PC-3 (cell line): ENCODE data around the gene CD226. TPM values are rescaled to one million over a fixed set of nuclear protein-coding genes. Genes with fewer than 3 reads are reported as not detected.

ENCODE experiments used
- ATAC-seq: fragments of 200-7000 bp; cut with Tn5 transposase; 2 replicates; pipeline ENCODE4 v1.9.1; 2020; ENCODE audit warnings: mild to moderate bottlenecking, moderate library complexity
- BruUV-seq: library from RNA; stranded (reverse); fragments of 400-500 nt; replicated peaks from 2 replicates; lab custom pipeline; 2021; lab: Mats Ljungman, UMichigan
- CTCF ChIA-PET: fragments of 300-600 bp; sonication (Branson Sonifier 250); formaldehyde crosslinking; loops from one replicate; lab custom pipeline; 2022; ENCODE audit warnings: antibody characterized with exemption; lab: Charles Lee
- POLR2A ChIA-PET: fragments of 300-600 bp; sonication (Branson Sonifier 250); formaldehyde crosslinking; loops from one replicate; lab custom pipeline; 2022; ENCODE audit warnings: antibody characterized with exemption; ENCODE audit not compliant: unreplicated experiment; lab: Charles Lee
- DNase-seq: peaks from one replicate; pipeline ENCODE4 v3.0.0-alpha.2; 2015
- H2AFZ ChIP-seq: fragments of 300-600 bp; sonication (generic); 2 replicates; pipeline ENCODE4 v1.6.0; 2016; ENCODE audit warnings: antibody characterized with exemption, low read length
- H3F3A ChIP-seq: fragments of 300-600 bp; sonication (generic); one replicate; pipeline ENCODE4 v1.6.0; 2017; ENCODE audit warnings: antibody characterized with exemption, low read length, control low read depth, mild to moderate bottlenecking; ENCODE audit not compliant: unreplicated experiment
- H3K27ac ChIP-seq: fragments of 300-600 bp; sonication (generic); 2 replicates; pipeline ENCODE4 v1.5.1; 2016; ENCODE audit warnings: mild to moderate bottlenecking, low read length
- H3K27me3 ChIP-seq: fragments of 300-600 bp; sonication (generic); 2 replicates; pipeline ENCODE4 v1.6.1; 2016; ENCODE audit warnings: low read length, mixed read lengths
- H3K36me3 ChIP-seq: fragments of 300-600 bp; sonication (generic); 2 replicates; pipeline ENCODE4 v1.6.1; 2016; ENCODE audit warnings: low read depth, mixed run types, low read length, mixed read lengths
- H3K4me1 ChIP-seq: fragments of 300-600 bp; sonication (generic); 2 replicates; pipeline ENCODE4 v1.5.1; 2016; ENCODE audit warnings: low read length; ENCODE audit not compliant: insufficient read depth
- H3K4me2 ChIP-seq: fragments of 300-600 bp; sonication (generic); 2 replicates; pipeline ENCODE4 v1.6.0; 2016; ENCODE audit warnings: low read length
- H3K4me3 ChIP-seq: fragments of 300-600 bp; sonication (generic); 2 replicates; pipeline ENCODE4 v1.5.1; 2016; ENCODE audit warnings: mild to moderate bottlenecking, low read length, mixed read lengths
- H3K79me2 ChIP-seq: fragments of 300-600 bp; sonication (generic); 2 replicates; pipeline ENCODE4 v1.6.1; 2017; ENCODE audit warnings: low read length, mixed read lengths
- H3K9ac ChIP-seq: fragments of 300-600 bp; sonication (generic); 2 replicates; pipeline ENCODE4 v1.6.0; 2016; ENCODE audit warnings: mild to moderate bottlenecking, low read length
- H3K9me2 ChIP-seq: fragments of 300-600 bp; sonication (generic); replicated peaks from 2 replicates; pipeline ENCODE4 v1.6.1; 2016; ENCODE audit warnings: mixed run types, low read length, mixed read lengths
- H3K9me3 ChIP-seq: fragments of 300-600 bp; sonication (generic); 2 replicates; pipeline ENCODE4 v1.6.1; 2016; ENCODE audit warnings: low read length, mixed read lengths
- H4K20me1 ChIP-seq: fragments of 300-600 bp; sonication (generic); 2 replicates; pipeline ENCODE4 v1.6.1; 2016; ENCODE audit warnings: low read length, mixed read lengths
- CTCF ChIP-seq: fragments of 300-600 bp; sonication (generic); conservative IDR thresholded peaks from 2 replicates; pipeline ENCODE4 v1.5.1; 2017; ENCODE audit warnings: antibody characterized with exemption, low read depth, mild to moderate bottlenecking, low read length
- EZH2 ChIP-seq: fragments of 300-600 bp; sonication (generic); IDR thresholded peaks from one replicate; pipeline ENCODE4 v1.6.1; 2017; ENCODE audit warnings: antibody characterized with exemption, mild to moderate bottlenecking, low read length; ENCODE audit not compliant: unreplicated experiment
- EZH2phosphoT487 ChIP-seq: fragments of 300-600 bp; sonication (generic); IDR thresholded peaks from 2 replicates; pipeline ENCODE4 v1.6.1; 2018; ENCODE audit warnings: mild to moderate bottlenecking, antibody characterized with exemption, low read length, borderline replicate concordance
- intact Hi-C: fragments of 100-400 bp; cut with micrococcal nuclease; formaldehyde crosslinking; loops from 2 replicates; pipeline ENCODE4 v1.9.0; 2023
- total RNA-seq: library from RNA; depleted of rRNA; stranded (reverse); fragments of >200 nt; gene quantifications from 2 replicates; pipeline ENCODE4 v1.2.3, GENCODE V29; 2014

CD226 gene
- total RNA-seq, 1 experiment from 2014 or later = 0.26 TPM

- DNase-seq (no peak), ATAC-seq (peak; percentile 59)
- no peak overlapping the region for H3K27ac ChIP-seq
- BruUV-seq = no TSS peak
- no peak overlapping the region for H2AFZ ChIP-seq
- H3K9ac ChIP-seq = no peak overlapping the region
- H4K20me1 ChIP-seq = no peaks in the 10 kb centered on the region
- TF ChIP-seq EZH2phosphoT487 (no peak), CTCF (no peak), EZH2 (no peak)
- no peaks in the 10 kb centered on the region for H3F3A ChIP-seq
- CTCF ChIA-PET = no interaction called here
- H3K4me3 ChIP-seq = no peak overlapping the region
- intact Hi-C loops = no loop called here
- H3K36me3 ChIP-seq = no peaks in the 10 kb centered on the region
- no peaks in the 10 kb centered on the region for H3K79me2 ChIP-seq
- no peaks in the 10 kb centered on the region for H3K4me1 ChIP-seq
- H3K4me2 ChIP-seq = no peak overlapping the region
- no peaks in the 10 kb centered on the region for H3K27me3 ChIP-seq
- POLR2A ChIA-PET = no interaction called here
- H3K9me2 ChIP-seq = no peaks in the 10 kb centered on the region
- no peaks in the 10 kb centered on the region for H3K9me3 ChIP-seq
Observed at GRCh38 chr18:69840445-69840844, 107.2 kb downstream of the CD226 start.

GRCh38 chr18:69840001-69840400, 107.7 kb downstream of the CD226 start:
- ATAC-seq (no peak), DNase-seq (no peak)
- BruUV-seq = no TSS peak
- no peaks in the 10 kb centered on the region for H3K9me3 ChIP-seq
- H3K36me3 ChIP-seq = no peaks in the 10 kb centered on the region
- H3K79me2 ChIP-seq = no peaks in the 10 kb centered on the region
- ChIA-PET POLR2A (no interaction called here), CTCF (no interaction called here)
- no peak overlapping the region for H2AFZ ChIP-seq
- H3K9ac ChIP-seq = no peak overlapping the region
- H4K20me1 ChIP-seq = no peaks in the 10 kb centered on the region
- no peaks in the 10 kb centered on the region for H3K4me1 ChIP-seq
- H3K27me3 ChIP-seq = no peaks in the 10 kb centered on the region
- no peak overlapping the region for H3K4me3 ChIP-seq
- intact Hi-C loops = no loop called here
- H3K27ac ChIP-seq = no peak overlapping the region
- TF ChIP-seq EZH2phosphoT487 = no peak
- no peak for TF ChIP-seq EZH2
- TF ChIP-seq CTCF = no peak
- H3F3A ChIP-seq = no peaks in the 10 kb centered on the region
- H3K9me2 ChIP-seq = no peaks in the 10 kb centered on the region
- H3K4me2 ChIP-seq = no peak overlapping the region

- Histone ChIP-seq H3K4me3 (no peak overlapping the region), H3K4me1 (no peaks in the 10 kb centered on the region), H3K9me2 (no peaks in the 10 kb centered on the region), H3K9ac (no peak overlapping the region), H4K20me1 (no peaks in the 10 kb centered on the region), H3K36me3 (no peaks in the 10 kb centered on the region), H2AFZ (no peak overlapping the region), H3K9me3 (no peaks in the 10 kb centered on the region), H3K4me2 (no peak overlapping the region), H3K27ac (no peak overlapping the region), H3F3A (no peaks in the 10 kb centered on the region), H3K27me3 (no peaks in the 10 kb centered on the region), H3K79me2 (no peaks in the 10 kb centered on the region)
- ATAC-seq = no peak
- BruUV-seq = no TSS peak
- ChIA-PET POLR2A (no interaction called here), CTCF (no interaction called here)
- TF ChIP-seq EZH2phosphoT487 (no peak), EZH2 (no peak), CTCF (no peak)
- intact Hi-C loops = no loop called here
- DNase-seq = no peak
Observed at GRCh38 chr18:69839497-69839896, 108.2 kb downstream of the CD226 start.
